Brain microvascular endothelial cell (primary cell): ENCODE data around the gene PCED1B.

Experiments used
- DNase-seq: peaks from one replicate; pipeline ENCODE4 v3.0.0-alpha.2; 2020
- H3K27ac ChIP-seq: fragments of 250-450 bp; sonication (Bioruptor Pico); 2 replicates; pipeline ENCODE4 v1.5.1; 2020; ENCODE audit warnings: mild to moderate bottlenecking, moderate library complexity
- H3K27me3 ChIP-seq: fragments of 250-450 bp; sonication (Bioruptor Pico); replicated peaks from 2 replicates; pipeline ENCODE4 v1.5.1; 2020; ENCODE audit warnings: mild to moderate bottlenecking
- H3K36me3 ChIP-seq: fragments of 250-450 bp; sonication (Bioruptor Pico); replicated peaks from 2 replicates; pipeline ENCODE4 v1.5.1; 2020; ENCODE audit warnings: mild to moderate bottlenecking
- H3K4me3 ChIP-seq: 2 replicates; pipeline ENCODE4 v1.5.1; 2011; ENCODE audit warnings: low read depth, mild to moderate bottlenecking, control low read depth, low read length, moderate library complexity
- in situ Hi-C: cut with HindIII; loops from 2 replicates; pipeline ENCODE4 v1.10.0; 2017; ENCODE audit warnings: low sequenced_read_pairs, low pct_ligation_motif_present
- TF ChIP-seq, protein P1 (sequence below): IDR thresholded peaks from 2 replicates; pipeline ENCODE4 v1.5.1; 2011; ENCODE audit warnings: low read depth, mild to moderate bottlenecking, moderate library complexity, low read length, control low read depth, inconsistent platforms; ENCODE audit errors: missing control alignments

Gene PCED1B

DNA sequence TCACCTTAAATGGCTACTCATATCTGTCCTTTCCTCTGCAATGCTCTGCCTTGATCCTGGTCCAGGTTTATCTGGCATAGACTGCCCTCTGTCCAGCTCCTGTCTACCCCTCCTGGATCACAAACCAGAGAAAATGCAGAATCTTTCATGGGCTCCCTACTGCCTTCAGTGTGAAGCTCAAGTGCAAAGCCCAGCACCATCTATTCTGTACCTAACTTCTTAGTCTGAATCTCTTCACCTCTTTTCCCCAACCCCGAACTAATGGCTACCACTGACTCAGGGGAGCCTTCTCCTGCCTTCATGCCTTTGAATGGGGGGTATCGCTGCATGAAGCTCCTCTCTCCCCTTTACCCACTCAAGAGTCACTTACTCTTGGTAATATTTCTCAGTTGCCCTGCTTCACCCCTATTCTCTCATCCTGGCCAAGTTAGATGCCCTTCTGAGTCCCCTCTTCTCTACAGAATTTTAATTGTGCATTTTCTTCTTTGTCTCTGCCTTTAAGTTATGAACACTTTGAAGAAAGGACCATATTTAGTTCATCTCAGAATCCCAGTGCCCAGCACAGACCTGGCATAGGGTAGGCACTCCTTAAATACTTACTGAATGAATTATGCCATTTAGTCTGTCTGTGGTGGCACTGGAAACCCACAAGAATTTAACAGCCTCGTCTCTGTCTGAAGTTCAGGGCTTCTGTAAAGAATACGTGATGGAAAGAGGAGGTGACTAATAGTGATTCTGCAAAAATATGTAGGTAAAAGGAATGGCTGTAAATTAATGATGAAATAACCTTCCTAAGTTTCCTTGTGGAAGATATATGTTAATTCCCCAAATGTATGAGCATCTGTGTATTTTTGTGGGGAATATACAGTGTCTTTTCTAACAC lies 191.6 kb downstream of the PCED1B start:
- in situ Hi-C loops, result no loop called here
- TF ChIP-seq, protein P1, sequence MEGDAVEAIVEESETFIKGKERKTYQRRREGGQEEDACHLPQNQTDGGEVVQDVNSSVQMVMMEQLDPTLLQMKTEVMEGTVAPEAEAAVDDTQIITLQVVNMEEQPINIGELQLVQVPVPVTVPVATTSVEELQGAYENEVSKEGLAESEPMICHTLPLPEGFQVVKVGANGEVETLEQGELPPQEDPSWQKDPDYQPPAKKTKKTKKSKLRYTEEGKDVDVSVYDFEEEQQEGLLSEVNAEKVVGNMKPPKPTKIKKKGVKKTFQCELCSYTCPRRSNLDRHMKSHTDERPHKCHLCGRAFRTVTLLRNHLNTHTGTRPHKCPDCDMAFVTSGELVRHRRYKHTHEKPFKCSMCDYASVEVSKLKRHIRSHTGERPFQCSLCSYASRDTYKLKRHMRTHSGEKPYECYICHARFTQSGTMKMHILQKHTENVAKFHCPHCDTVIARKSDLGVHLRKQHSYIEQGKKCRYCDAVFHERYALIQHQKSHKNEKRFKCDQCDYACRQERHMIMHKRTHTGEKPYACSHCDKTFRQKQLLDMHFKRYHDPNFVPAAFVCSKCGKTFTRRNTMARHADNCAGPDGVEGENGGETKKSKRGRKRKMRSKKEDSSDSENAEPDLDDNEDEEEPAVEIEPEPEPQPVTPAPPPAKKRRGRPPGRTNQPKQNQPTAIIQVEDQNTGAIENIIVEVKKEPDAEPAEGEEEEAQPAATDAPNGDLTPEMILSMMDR, result no peak
- H3K27ac ChIP-seq, result peak overlapping the region; percentile 53
- no peaks in the 10 kb centered on the region for H3K27me3 ChIP-seq
- DNase-seq, result peak; percentile 81
- H3K4me3 ChIP-seq, result no peak overlapping the region
- H3K36me3 ChIP-seq, result no peaks in the 10 kb centered on the region

DNA sequence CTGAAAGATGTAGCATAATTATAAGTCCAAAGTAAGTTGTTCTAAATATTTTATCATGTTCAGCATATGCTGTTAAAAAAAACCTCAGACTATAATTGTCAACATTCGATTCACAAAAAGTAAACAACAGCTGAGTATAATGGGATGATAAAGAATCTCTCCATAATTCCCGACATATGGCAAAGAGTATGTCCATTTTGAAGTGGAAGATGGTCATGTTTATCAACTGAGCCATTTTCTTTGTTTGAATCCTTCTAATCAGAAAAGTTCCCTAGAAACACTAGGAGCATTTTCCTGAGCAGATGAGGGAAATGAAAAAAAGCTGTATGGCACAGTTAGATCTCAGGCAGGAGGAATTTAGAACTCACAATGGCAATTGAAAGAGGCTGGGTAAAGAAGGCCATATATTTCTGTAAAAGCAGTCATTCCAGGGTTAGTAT lies 192.4 kb downstream of the PCED1B start:
- no peaks in the 10 kb centered on the region for H3K36me3 ChIP-seq
- DNase-seq, result no peak
- in situ Hi-C loops, result no loop called here
- H3K27me3 ChIP-seq, result no peaks in the 10 kb centered on the region
- peak overlapping the region; percentile 53 for H3K27ac ChIP-seq
- TF ChIP-seq, protein P1, result no peak
- no peak overlapping the region for H3K4me3 ChIP-seq

DNA sequence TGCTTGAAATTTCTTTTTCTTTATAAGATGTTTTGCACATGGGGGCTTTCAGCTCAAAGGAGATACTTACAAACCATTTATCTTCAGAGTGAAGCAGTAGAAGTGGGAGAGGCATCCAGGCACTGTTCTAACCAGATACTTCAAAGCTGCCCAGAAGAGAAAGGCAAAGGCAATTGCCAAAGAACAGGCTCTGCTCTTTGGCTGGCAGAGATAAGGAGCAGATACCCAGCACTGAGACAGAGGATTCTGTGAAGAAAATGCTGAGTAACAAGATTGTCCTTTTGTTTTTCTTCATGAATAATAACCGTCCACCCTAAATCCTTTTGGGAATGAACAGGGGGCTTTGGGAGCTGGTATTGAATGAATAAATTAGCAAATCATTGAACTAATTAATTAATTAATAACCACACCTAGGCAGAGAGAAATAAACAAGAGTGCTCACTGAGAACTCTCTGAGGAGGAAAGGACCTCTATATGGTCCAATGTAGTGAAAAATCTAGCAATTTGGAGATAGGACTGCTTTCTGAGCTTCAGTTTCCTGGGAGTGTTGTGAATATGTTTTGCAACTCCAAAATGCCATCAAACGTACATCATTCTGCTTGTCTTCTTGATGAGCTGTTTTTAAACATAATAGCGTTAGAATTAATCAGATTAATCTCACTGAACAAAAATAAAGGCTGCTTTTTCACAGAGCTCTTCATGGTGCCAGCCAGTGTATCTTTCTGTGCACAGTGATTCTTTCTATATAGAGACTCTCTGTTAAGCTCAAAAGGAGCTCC lies 193.2 kb downstream of the PCED1B start:
- Histone ChIP-seq H3K27me3 (no peaks in the 10 kb centered on the region), H3K4me3 (no peak overlapping the region), H3K36me3 (no peaks in the 10 kb centered on the region), H3K27ac (no peak overlapping the region)
- in situ Hi-C loops, result no loop called here
- no peak for DNase-seq
- TF ChIP-seq, protein P1, result no peak

DNA sequence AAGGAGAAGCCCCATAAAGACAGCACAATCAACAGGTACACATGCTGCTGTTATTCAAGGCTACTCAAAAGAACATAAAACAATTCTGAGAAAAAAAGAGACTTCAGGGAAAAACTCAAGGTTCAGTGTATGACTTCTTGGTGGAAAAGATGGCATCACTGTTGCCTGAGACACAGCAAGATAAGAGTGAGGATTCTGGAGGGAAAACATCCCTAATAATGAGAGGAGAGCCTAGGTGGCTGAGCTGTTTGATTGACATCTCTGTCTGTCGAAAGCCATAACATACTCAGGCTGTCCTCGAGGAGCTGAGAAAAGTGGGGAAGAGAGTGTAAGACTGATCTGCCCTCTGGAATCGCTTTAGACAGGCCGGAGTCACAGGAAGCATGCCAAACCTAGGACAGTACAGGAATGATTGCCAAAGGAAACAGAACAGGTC lies 193.8 kb downstream of the PCED1B start:
- H3K27me3 ChIP-seq, result no peaks in the 10 kb centered on the region
- no peak overlapping the region for H3K4me3 ChIP-seq
- DNase-seq, result no peak
- no peak overlapping the region for H3K27ac ChIP-seq
- TF ChIP-seq, protein P1, result no peak
- H3K36me3 ChIP-seq, result no peaks in the 10 kb centered on the region
- in situ Hi-C loops, result no loop called here

DNA sequence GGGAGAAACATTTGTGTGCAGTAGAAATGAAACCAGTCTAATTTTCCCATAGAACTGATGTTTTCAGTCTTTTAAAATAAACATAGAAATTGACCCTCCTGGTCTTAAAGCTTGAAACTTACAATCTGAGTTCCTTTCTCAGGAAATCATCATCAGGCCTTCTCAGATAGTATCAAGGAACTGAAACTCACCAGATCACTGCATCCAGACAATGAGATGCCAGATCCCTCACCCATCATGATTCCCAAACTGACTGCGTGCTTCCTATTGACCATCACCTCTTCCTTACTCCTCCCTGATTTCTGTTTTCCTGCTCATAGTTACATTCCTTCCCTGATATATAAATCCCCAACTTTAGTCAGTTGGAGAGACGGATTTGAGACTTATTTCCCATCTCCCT lies 195.3 kb downstream of the PCED1B start:
- Histone ChIP-seq H3K27me3 (no peaks in the 10 kb centered on the region), H3K27ac (no peak overlapping the region), H3K4me3 (no peak overlapping the region), H3K36me3 (no peaks in the 10 kb centered on the region)
- TF ChIP-seq, protein P1, result no peak
- in situ Hi-C loops, result no loop called here
- no peak for DNase-seq
